AG09319 (cell line): ENCODE results near the gene RASL12.
"Not testable (repeated sequence)": the region's sequence is repeated elsewhere in the genome, so short reads cannot be mapped to it uniquely, and the experiment has no call there.

Source experiments
- DNase-seq: peaks from one replicate; pipeline ENCODE4 v3.0.0-alpha.2; 2010; ENCODE audit warnings: low read depth; ENCODE audit errors: extremely low read depth
- CTCF ChIP-seq: IDR thresholded peaks from 2 replicates; pipeline ENCODE4 v1.5.1; 2011; ENCODE audit warnings: low read depth, mild to moderate bottlenecking, inconsistent platforms, low read length, moderate library complexity

The RASL12 gene

GRCh38 chr15:65028921-65029735, 38.7 kb downstream of the RASL12 start, which contains the start of gene MTFMT:
MTFMT (minus strand) TSS chr15:65029639; CDS start chr15:65029613, 26 bp downstream.
- no peak for DNase-seq
- no peak; the same call in 1 of the 2 replicates for TF ChIP-seq CTCF

GRCh38 chr15:65028338-65028737, 39.5 kb downstream of the RASL12 start:
- TF ChIP-seq CTCF: no peak

GRCh38 chr15:65027593-65027992, 40.2 kb downstream of the RASL12 start:
- DNase-seq: no peak
- TF ChIP-seq CTCF: no peak

More at GRCh38 chr15:65028338-65028737, 39.5 kb downstream of the RASL12 start:
- DNase-seq: no peak

GRCh38 chr15:65026756-65027155, 41.0 kb downstream of the RASL12 start:
- DNase-seq: no peak
- no peak for TF ChIP-seq CTCF

- DNase-seq: no peak
- no peak for TF ChIP-seq CTCF
These were observed 46.3 kb downstream of the RASL12 start for GRCh38 chr15:65021488-65021887.

GRCh38 chr15:65020419-65020818, 47.4 kb downstream of the RASL12 start:
- no peak for DNase-seq
- TF ChIP-seq CTCF: no peak

- DNase-seq: not testable (repeated sequence)
These were observed 56.6 kb downstream of the RASL12 start for GRCh38 chr15:65011198-65011597.

- no peak for DNase-seq
These were observed 58.8 kb downstream of the RASL12 start for GRCh38 chr15:65008983-65009382.

More at GRCh38 chr15:65008983-65009382, 58.8 kb downstream of the RASL12 start:
- TF ChIP-seq CTCF: no peak; the same call in 1 of the 2 replicates
